HUDEP-2 (cell line): ENCODE measurements around the gene TUBGCP3.

Experiments
- DNase-seq, 76 experiments: peaks; one replicate each; lab custom pipeline; 2025; ENCODE audit not compliant: unreplicated experiment in 76 of 76; lab: John Stamatoyannopoulos, UW

TUBGCP3 gene

GRCh38 chr13:112445411-112446271 lies 142.3 kb downstream of the TUBGCP3 start:
- no peak for DNase-seq

- DNase-seq: no peak
Measured at GRCh38 chr13:112444416-112445399, 143.2 kb downstream of the TUBGCP3 start.

GRCh38 chr13:112443995-112444311 lies 144.0 kb downstream of the TUBGCP3 start:
- DNase-seq: peak in 48 of 76 experiments; percentile 3 to 77 (median 34)

GRCh38 chr13:112443191-112443994 lies 144.6 kb downstream of the TUBGCP3 start:
- DNase-seq: peak in 4 of 76 experiments; percentile 6 to 14 (median 6)

- no peak for DNase-seq
Measured at GRCh38 chr13:112442483-112443090, 145.4 kb downstream of the TUBGCP3 start.

GRCh38 chr13:112441779-112442310 lies 146.1 kb downstream of the TUBGCP3 start:
- no peak for DNase-seq

GRCh38 chr13:112441226-112441625 lies 146.7 kb downstream of the TUBGCP3 start:
- DNase-seq: no peak

- DNase-seq: no peak
Measured at GRCh38 chr13:112438515-112438914, 149.4 kb downstream of the TUBGCP3 start.

- no peak for DNase-seq
Measured at GRCh38 chr13:112438094-112438493, 149.9 kb downstream of the TUBGCP3 start.

- DNase-seq: no peak
Measured at GRCh38 chr13:112435973-112436372, 152.0 kb downstream of the TUBGCP3 start.
